ENCODE data around the gene CDH23.

CDH23 gene

GRCh38 chr10:71797533-71798307 is 401.0 kb downstream of the CDH23 start:
- POLR2A ChIA-PET = no interaction called here
- TF ChIP-seq SP1 (IDR thresholded peaks at IDR 0.05) = no peak
- no peak for TF ChIP-seq ELF4 (IDR thresholded peaks at IDR 0.05)
- no peak for TF ChIP-seq NFRKB (IDR thresholded peaks at IDR 0.05)
- TF ChIP-seq HDGF (IDR thresholded peaks at IDR 0.05; ENCODE audit: borderline replicate concordance) = no peak
- TF ChIP-seq L3MBTL2 (conservative IDR thresholded peaks at IDR 0.05) = no peak
- TF ChIP-seq LEF1 (IDR thresholded peaks at IDR 0.05; ENCODE audit: borderline replicate concordance) = no peak
- no peak for TF ChIP-seq FOXK2 (IDR thresholded peaks at IDR 0.05)
- no peak for TF ChIP-seq CTBP1 (IDR thresholded peaks at IDR 0.05; ENCODE audit: borderline replicate concordance)
- CTCF ChIA-PET = interaction anchor here (0.6 kb wide), 1 partner anchor 1481 kb away, joined by 3 read pairs; no protein-coding TSS in a partner anchor
- no peak for DNase-seq (ENCODE audit: extremely low spot score)

- DNase-seq (ENCODE audit: extremely low spot score) = no peak
- CTCF ChIA-PET = no interaction called here
- POLR2A ChIA-PET = no interaction called here
- no peak for TF ChIP-seq SUZ12 (IDR thresholded peaks at IDR 0.05)
- TF ChIP-seq FOXM1 (IDR thresholded peaks at IDR 0.05; ENCODE audit: borderline replicate concordance) = no peak
- no peak for TF ChIP-seq L3MBTL2 (conservative IDR thresholded peaks at IDR 0.05)
- TF ChIP-seq TARDBP (IDR thresholded peaks at IDR 0.05) = no peak
- TF ChIP-seq FOXK2 (IDR thresholded peaks at IDR 0.05) = no peak
- no peak for TF ChIP-seq NFRKB (IDR thresholded peaks at IDR 0.05)
- no peak for TF ChIP-seq HDGF (IDR thresholded peaks at IDR 0.05; ENCODE audit: borderline replicate concordance)
- TF ChIP-seq BHLHE40 (IDR thresholded peaks at IDR 0.05; ENCODE audit: borderline replicate concordance) = no peak
- TF ChIP-seq, protein P1, sequence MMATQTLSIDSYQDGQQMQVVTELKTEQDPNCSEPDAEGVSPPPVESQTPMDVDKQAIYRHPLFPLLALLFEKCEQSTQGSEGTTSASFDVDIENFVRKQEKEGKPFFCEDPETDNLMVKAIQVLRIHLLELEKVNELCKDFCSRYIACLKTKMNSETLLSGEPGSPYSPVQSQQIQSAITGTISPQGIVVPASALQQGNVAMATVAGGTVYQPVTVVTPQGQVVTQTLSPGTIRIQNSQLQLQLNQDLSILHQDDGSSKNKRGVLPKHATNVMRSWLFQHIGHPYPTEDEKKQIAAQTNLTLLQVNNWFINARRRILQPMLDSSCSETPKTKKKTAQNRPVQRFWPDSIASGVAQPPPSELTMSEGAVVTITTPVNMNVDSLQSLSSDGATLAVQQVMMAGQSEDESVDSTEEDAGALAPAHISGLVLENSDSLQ (IDR thresholded peaks at IDR 0.05) = no peak
- TF ChIP-seq FOXA1 (IDR thresholded peaks at IDR 0.05) = no peak
- TF ChIP-seq ELF4 (IDR thresholded peaks at IDR 0.05) = no peak
- no peak for TF ChIP-seq LEF1 (IDR thresholded peaks at IDR 0.05; ENCODE audit: borderline replicate concordance)
- no peak for TF ChIP-seq ARNT (IDR thresholded peaks at IDR 0.05)
- TF ChIP-seq SP1 (IDR thresholded peaks at IDR 0.05) = no peak
- TF ChIP-seq ZNF384 (IDR thresholded peaks at IDR 0.05) = no peak
- no peak for TF ChIP-seq CTBP1 (IDR thresholded peaks at IDR 0.05; ENCODE audit: borderline replicate concordance)
Observed at GRCh38 chr10:71798308-71798624, 401.5 kb downstream of the CDH23 start.

GRCh38 chr10:71799112-71799511 is 402.4 kb downstream of the CDH23 start:
- POLR2A ChIA-PET = no interaction called here
- DNase-seq (ENCODE audit: extremely low spot score) = no peak
- TF ChIP-seq, protein P1 (IDR thresholded peaks at IDR 0.05) = no peak
- no peak for TF ChIP-seq HDGF (IDR thresholded peaks at IDR 0.05; ENCODE audit: borderline replicate concordance)
- no peak for TF ChIP-seq SUZ12 (IDR thresholded peaks at IDR 0.05)
- no peak for TF ChIP-seq ELF4 (IDR thresholded peaks at IDR 0.05)
- TF ChIP-seq FOXA1 (IDR thresholded peaks at IDR 0.05) = no peak
- TF ChIP-seq SP1 (IDR thresholded peaks at IDR 0.05) = no peak
- no peak for TF ChIP-seq ZNF384 (IDR thresholded peaks at IDR 0.05)
- TF ChIP-seq FOXK2 (IDR thresholded peaks at IDR 0.05) = no peak
- no peak for TF ChIP-seq FOXM1 (IDR thresholded peaks at IDR 0.05; ENCODE audit: borderline replicate concordance)
- no peak for TF ChIP-seq L3MBTL2 (conservative IDR thresholded peaks at IDR 0.05)
- no peak for TF ChIP-seq CTBP1 (IDR thresholded peaks at IDR 0.05; ENCODE audit: borderline replicate concordance)
- no peak for TF ChIP-seq ARNT (IDR thresholded peaks at IDR 0.05)
- no peak for TF ChIP-seq NFRKB (IDR thresholded peaks at IDR 0.05)
- CTCF ChIA-PET = no interaction called here

DNA sequence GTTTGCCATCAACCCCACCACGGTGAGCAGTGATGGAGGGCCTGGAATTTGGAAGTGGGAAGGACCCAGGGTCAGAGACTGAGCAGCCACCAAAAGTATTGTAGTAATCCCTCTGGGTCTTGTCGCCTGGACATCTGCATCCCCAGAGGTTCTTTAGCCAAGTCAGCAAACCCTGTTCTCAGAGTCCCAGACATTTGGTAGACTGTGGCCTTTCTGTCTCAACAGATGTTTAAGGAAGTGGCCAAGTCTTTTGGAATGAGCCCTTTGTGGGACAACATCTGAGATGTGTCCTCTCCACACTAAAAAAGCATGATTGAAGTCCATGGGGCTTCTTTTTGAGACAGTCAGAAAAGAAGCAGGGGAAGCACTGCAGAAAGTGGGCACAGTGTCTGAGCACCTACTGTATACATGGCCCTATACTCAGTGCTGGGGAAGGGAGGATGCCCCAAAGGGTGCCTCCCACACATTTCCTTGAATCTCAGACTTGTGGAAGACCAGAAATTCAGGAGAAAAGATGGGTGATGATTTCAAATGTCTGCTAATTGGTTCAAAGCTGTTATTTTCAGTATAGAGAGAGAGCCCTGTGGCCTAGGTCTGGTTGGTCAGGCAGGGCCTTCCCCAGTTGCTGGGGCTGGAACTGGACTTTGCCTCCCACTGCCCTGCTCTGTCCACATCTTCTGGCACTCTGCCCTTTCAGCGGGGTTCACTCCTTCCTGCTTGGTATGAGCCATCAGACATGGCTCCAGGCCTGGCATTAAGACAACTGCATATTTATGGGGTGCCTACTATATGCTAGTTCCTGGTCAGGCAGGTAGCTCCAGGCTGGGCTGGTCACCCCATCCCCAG is 403.1 kb downstream of the CDH23 start:
- no peak for TF ChIP-seq SUZ12 (IDR thresholded peaks at IDR 0.05)
- ChIA-PET CTCF (interaction anchor here (0.6 kb wide), 1 partner anchor 95 kb away, joined by 3 read pairs; no protein-coding TSS in a partner anchor), POLR2A (no interaction called here)
- no peak for DNase-seq (ENCODE audit: extremely low spot score)

DNA sequence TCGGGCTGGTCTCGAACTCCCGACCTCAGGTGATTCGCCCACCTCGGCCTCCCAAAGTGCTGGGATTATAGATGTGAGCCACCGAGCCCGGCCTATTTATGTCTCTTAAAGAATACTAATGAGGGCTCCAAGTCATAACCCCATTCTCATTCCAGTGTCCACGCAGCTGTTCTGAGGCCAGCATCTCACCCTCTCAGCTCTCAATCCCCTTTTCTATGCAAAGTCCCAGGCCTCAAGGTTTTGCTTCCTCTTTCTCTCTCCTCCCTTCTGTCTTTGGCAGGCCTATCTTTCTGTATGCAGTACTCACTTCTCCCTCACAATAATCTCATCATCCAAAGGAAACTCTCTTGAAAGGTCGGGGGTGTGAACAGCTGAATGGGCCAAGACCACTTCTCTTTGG is 404.6 kb downstream of the CDH23 start:
- TF ChIP-seq TARDBP (IDR thresholded peaks at IDR 0.05) (no peak), HDGF (IDR thresholded peaks at IDR 0.05; ENCODE audit: borderline replicate concordance) (no peak), FOXK2 (IDR thresholded peaks at IDR 0.05) (no peak), FOXA1 (IDR thresholded peaks at IDR 0.05) (no peak), FOXM1 (IDR thresholded peaks at IDR 0.05; ENCODE audit: borderline replicate concordance) (no peak), ARNT (IDR thresholded peaks at IDR 0.05) (no peak), LEF1 (IDR thresholded peaks at IDR 0.05; ENCODE audit: borderline replicate concordance) (no peak), BHLHE40 (IDR thresholded peaks at IDR 0.05; ENCODE audit: borderline replicate concordance) (no peak), SUZ12 (IDR thresholded peaks at IDR 0.05) (no peak), ZNF384 (IDR thresholded peaks at IDR 0.05) (no peak), NFRKB (IDR thresholded peaks at IDR 0.05) (no peak), L3MBTL2 (conservative IDR thresholded peaks at IDR 0.05) (no peak), CTBP1 (IDR thresholded peaks at IDR 0.05; ENCODE audit: borderline replicate concordance) (no peak), SP1 (IDR thresholded peaks at IDR 0.05) (no peak), ELF4 (IDR thresholded peaks at IDR 0.05) (no peak)
- TF ChIP-seq, protein P1 (IDR thresholded peaks at IDR 0.05) = no peak
- ChIA-PET CTCF (no interaction called here), POLR2A (no interaction called here)
- DNase-seq (ENCODE audit: extremely low spot score) = no peak

- no peak for DNase-seq (ENCODE audit: extremely low spot score)
- POLR2A ChIA-PET = no interaction called here
- CTCF ChIA-PET = no interaction called here
- TF ChIP-seq FOXM1 (IDR thresholded peaks at IDR 0.05; ENCODE audit: borderline replicate concordance) = no peak
- TF ChIP-seq ARNT (IDR thresholded peaks at IDR 0.05) = no peak
- TF ChIP-seq SP1 (IDR thresholded peaks at IDR 0.05) = no peak
- no peak for TF ChIP-seq FOXK2 (IDR thresholded peaks at IDR 0.05)
- TF ChIP-seq BHLHE40 (IDR thresholded peaks at IDR 0.05; ENCODE audit: borderline replicate concordance) = no peak
- no peak for TF ChIP-seq CTBP1 (IDR thresholded peaks at IDR 0.05; ENCODE audit: borderline replicate concordance)
- TF ChIP-seq ELF4 (IDR thresholded peaks at IDR 0.05) = no peak
- TF ChIP-seq, protein P1 (IDR thresholded peaks at IDR 0.05) = no peak
- TF ChIP-seq TARDBP (IDR thresholded peaks at IDR 0.05) = no peak
- no peak for TF ChIP-seq NFRKB (IDR thresholded peaks at IDR 0.05)
- no peak for TF ChIP-seq HDGF (IDR thresholded peaks at IDR 0.05; ENCODE audit: borderline replicate concordance)
- TF ChIP-seq ZNF384 (IDR thresholded peaks at IDR 0.05) = no peak
- TF ChIP-seq SUZ12 (IDR thresholded peaks at IDR 0.05) = no peak
- TF ChIP-seq L3MBTL2 (conservative IDR thresholded peaks at IDR 0.05) = no peak
- no peak for TF ChIP-seq FOXA1 (IDR thresholded peaks at IDR 0.05)
- TF ChIP-seq LEF1 (IDR thresholded peaks at IDR 0.05; ENCODE audit: borderline replicate concordance) = no peak
Observed at GRCh38 chr10:71802235-71802634, 405.5 kb downstream of the CDH23 start.

Measured in HEK293T (cell line).